ENCODE results near the gene P2RY6.

Gene P2RY6

GRCh38 chr11:73265278-73265810 is 6.8 kb upstream of the P2RY6 start:
- no peaks in the 10 kb centered on the region for H3K79me2 ChIP-seq (ENCODE audit: insufficient read depth, low read length)
- no peaks in the 10 kb centered on the region for H3K9me3 ChIP-seq (ENCODE audit: insufficient read depth, low read depth, low read length)
- peaks cover 9% of the 10 kb centered on the region for H3K4me1 ChIP-seq (ENCODE audit: insufficient read depth, low read length, poor library complexity, severe bottlenecking)
- H3K9ac ChIP-seq (ENCODE audit: low read depth, low read length, poor library complexity, severe bottlenecking), result no peak overlapping the region
- no peaks in the 10 kb centered on the region for H3K9me2 ChIP-seq (replicated peaks; ENCODE audit: low read depth, low read length)
- no peaks in the 10 kb centered on the region for H3K27me3 ChIP-seq (ENCODE audit: insufficient read depth, low read length, poor library complexity, severe bottlenecking)
- no peaks in the 10 kb centered on the region for H3F3A ChIP-seq (ENCODE audit: low read depth)
- H3K4me2 ChIP-seq (ENCODE audit: low read depth, low read length, poor library complexity, severe bottlenecking), result no peak overlapping the region
- H3K36me3 ChIP-seq (ENCODE audit: insufficient read depth, low read length), result no peaks in the 10 kb centered on the region
- TF ChIP-seq EZH2phosphoT487 (IDR thresholded peaks at IDR 0.05; ENCODE audit: borderline replicate concordance) (no peak), CTCF (conservative IDR thresholded peaks at IDR 0.05; ENCODE audit: low read length) (no peak)
- H4K20me1 ChIP-seq (ENCODE audit: insufficient read depth, low read length, poor library complexity, severe bottlenecking), result no peaks in the 10 kb centered on the region
- H2AFZ ChIP-seq (ENCODE audit: low read length), result no peak overlapping the region
- H3K4me3 ChIP-seq (ENCODE audit: low read length, poor library complexity, severe bottlenecking), result no peak overlapping the region

- Histone ChIP-seq H3K79me2 (ENCODE audit: insufficient read depth, low read length) (no peaks in the 10 kb centered on the region), H3F3A (ENCODE audit: low read depth) (no peaks in the 10 kb centered on the region), H3K27me3 (ENCODE audit: insufficient read depth, low read length, poor library complexity, severe bottlenecking) (no peaks in the 10 kb centered on the region), H3K36me3 (ENCODE audit: insufficient read depth, low read length) (no peaks in the 10 kb centered on the region), H3K4me2 (ENCODE audit: low read depth, low read length, poor library complexity, severe bottlenecking) (no peak overlapping the region), H3K9ac (ENCODE audit: low read depth, low read length, poor library complexity, severe bottlenecking) (no peak overlapping the region), H3K9me2 (replicated peaks; ENCODE audit: low read depth, low read length) (no peaks in the 10 kb centered on the region), H2AFZ (ENCODE audit: low read length) (no peak overlapping the region), H4K20me1 (ENCODE audit: insufficient read depth, low read length, poor library complexity, severe bottlenecking) (no peaks in the 10 kb centered on the region), H3K4me1 (ENCODE audit: insufficient read depth, low read length, poor library complexity, severe bottlenecking) (peaks cover 9% of the 10 kb centered on the region), H3K9me3 (ENCODE audit: insufficient read depth, low read depth, low read length) (no peaks in the 10 kb centered on the region), H3K4me3 (ENCODE audit: low read length, poor library complexity, severe bottlenecking) (no peak overlapping the region)
- no peak for TF ChIP-seq CTCF (conservative IDR thresholded peaks at IDR 0.05; ENCODE audit: low read length)
- no peak for TF ChIP-seq EZH2phosphoT487 (IDR thresholded peaks at IDR 0.05; ENCODE audit: borderline replicate concordance)
Measured at GRCh38 chr11:73265853-73266645, 6.1 kb upstream of the P2RY6 start.

- Histone ChIP-seq H3K4me1 (ENCODE audit: insufficient read depth, low read length, poor library complexity, severe bottlenecking) (peaks cover 9% of the 10 kb centered on the region), H3K36me3 (ENCODE audit: insufficient read depth, low read length) (no peaks in the 10 kb centered on the region), H3K27me3 (ENCODE audit: insufficient read depth, low read length, poor library complexity, severe bottlenecking) (no peaks in the 10 kb centered on the region), H4K20me1 (ENCODE audit: insufficient read depth, low read length, poor library complexity, severe bottlenecking) (no peaks in the 10 kb centered on the region), H3K9me3 (ENCODE audit: insufficient read depth, low read depth, low read length) (no peaks in the 10 kb centered on the region), H3K9ac (ENCODE audit: low read depth, low read length, poor library complexity, severe bottlenecking) (no peak overlapping the region), H3K79me2 (ENCODE audit: insufficient read depth, low read length) (no peaks in the 10 kb centered on the region), H3K9me2 (replicated peaks; ENCODE audit: low read depth, low read length) (no peaks in the 10 kb centered on the region), H3K4me2 (ENCODE audit: low read depth, low read length, poor library complexity, severe bottlenecking) (no peak overlapping the region), H3F3A (ENCODE audit: low read depth) (no peaks in the 10 kb centered on the region), H3K4me3 (ENCODE audit: low read length, poor library complexity, severe bottlenecking) (no peak overlapping the region), H2AFZ (ENCODE audit: low read length) (no peak overlapping the region)
- TF ChIP-seq EZH2phosphoT487 (IDR thresholded peaks at IDR 0.05; ENCODE audit: borderline replicate concordance) (no peak), CTCF (conservative IDR thresholded peaks at IDR 0.05; ENCODE audit: low read length) (no peak)
Measured at GRCh38 chr11:73266646-73267020, 5.5 kb upstream of the P2RY6 start.
